GM21528 (cell line): Measurements from ENCODE around the gene FEZF2.

Experiments used
- ATAC-seq: cut with Tn5 transposase; IDR thresholded peaks from one replicate; pipeline ENCODE4 v1.9.1; 2021; ENCODE audit warnings: mild to moderate bottlenecking, moderate library complexity; ENCODE audit not compliant: unreplicated experiment, low FRiP score

Gene FEZF2

DNA sequence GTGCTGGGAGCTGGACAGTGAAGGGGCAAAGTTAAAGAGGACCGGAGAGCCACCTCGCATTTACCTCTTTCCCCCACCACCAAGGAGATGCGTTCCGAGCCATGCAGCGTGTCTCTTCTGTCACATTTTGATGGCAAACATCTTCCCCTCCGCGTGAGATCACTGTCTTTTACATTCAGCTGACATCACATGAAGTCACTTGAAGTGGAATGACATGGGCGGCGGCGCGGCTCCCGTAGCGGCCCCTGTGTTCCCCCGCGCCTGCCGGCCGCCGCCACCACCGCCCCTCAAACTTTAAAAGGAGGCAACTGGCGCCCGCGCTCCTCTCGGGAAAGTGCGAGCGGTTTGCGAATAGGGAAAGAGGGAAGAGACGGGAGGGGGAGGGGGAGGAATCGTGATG is at the start of gene FEZF2:
FEZF2 (minus strand) TSS at position 336 of the 400 bp plus-strand sequence. CDS start 682 bp downstream, outside the sequence.
- ATAC-seq = no peak

DNA sequence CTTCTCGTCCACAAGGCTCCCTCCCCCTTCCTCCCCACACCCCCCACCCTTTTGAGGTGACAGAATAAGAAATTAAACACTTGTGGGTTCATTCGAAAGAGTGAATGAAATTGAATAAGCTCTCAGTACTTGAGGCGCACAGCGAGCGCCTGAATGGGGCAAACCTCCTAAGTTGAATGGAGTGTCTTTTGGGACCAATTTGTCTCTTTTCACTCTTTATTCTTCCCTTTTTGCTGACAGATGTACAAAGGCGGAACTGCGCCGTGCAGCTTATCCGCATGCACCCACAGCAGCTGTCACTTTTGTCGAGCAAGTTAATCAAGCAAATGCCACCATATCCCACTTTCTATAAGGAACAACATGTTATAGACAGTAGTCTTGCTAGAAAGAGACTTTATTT is 47.9 kb upstream of the FEZF2 start:
- no peak for ATAC-seq

DNA sequence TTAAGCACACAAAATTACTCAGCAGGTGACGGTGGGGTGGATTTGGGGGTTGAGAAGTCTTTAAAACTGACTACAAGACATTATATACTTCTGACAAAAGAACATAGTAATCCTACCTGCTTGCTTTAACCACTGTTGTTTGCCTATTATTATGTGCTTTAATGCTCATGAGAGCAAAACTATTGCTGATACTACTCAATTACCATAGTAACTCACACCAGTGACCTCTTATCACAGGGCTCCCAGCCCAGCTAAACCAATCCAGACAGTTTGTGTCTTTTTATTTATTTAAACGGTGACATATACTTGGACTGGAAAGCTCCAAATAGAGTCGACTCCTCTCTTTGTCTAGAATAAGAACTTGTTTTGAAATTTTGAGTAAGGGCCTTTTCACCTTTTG is 42.8 kb upstream of the FEZF2 start:
- no peak for ATAC-seq

DNA sequence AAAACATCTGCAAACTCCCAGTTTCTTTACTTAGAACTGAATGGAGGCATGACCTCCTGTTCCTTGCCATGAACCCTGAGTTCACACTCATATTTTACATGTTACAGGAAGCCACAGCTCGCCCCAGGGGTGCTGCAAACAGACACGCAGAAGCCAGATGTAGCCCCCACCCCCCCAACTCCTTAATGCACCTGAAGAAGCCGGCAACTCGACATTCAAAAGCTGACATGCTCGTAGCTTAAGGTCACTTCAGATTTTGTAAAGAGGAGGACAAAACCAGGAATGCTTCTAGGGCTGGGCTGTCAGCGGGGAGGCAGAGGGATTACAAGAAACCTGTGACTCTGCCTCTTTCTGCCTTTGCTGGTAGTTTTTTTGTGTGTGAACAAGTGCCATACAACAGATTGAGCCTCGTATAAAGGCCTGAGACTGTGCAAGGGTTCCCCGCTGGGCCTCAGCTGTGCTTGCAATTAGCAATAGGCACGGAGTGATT is 42.0 kb upstream of the FEZF2 start:
- no peak for ATAC-seq

DNA sequence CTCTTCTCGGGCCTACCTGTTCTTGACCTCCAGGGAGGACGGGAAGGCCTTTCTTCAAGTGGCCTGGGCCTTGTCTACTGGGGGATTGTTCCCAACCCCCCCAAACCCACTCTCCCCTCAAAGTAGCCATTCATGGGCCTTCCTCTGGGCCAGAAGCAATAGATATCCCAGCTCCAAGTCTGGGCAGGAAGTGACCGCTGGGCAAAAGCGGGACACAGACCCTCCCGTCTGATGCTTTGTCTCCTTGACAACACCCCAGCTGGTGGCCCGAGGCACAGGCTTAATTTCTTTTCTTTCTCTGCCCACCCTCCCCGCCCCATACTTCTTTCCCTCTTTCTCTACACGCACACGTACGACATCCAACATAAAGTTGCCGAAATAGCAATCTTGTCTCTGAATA is 41.4 kb upstream of the FEZF2 start:
- ATAC-seq = no peak

DNA sequence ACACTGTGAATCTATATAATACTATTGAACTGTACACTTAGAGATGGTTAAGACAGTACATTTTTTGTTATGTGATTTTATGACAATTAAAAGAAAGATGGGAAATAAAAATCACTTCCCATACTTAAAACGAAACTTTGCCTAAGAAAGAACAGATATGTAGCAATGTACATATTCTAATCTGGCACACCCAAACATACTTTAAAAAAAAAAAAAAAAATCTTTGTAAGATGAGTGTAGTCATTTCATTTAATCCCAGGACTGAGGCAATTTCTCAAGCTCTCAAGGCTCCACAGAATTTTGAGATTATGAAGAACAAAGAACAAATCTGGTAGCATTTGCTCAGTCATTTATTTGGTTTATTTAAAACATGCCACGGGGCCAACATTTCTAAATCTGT is 40.3 kb upstream of the FEZF2 start:
- no peak for ATAC-seq

DNA sequence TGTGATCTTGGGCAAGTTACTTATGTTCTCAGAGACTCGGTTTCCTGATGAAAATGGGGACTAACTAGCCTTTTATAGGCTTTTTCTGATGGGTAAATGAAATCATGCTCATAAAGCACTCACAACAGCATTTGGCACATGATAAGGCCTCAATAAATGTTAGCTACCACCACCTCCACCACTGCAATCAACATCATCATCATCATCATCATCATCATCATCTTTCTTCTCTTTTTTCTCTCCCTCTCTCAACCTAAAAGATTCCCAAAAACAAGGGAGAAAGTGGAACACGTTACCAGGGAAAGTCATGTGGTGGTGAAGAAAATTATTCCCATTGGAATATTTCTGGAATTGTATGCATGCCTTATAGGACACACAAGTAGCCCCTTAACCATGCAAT is 33.6 kb upstream of the FEZF2 start:
- ATAC-seq = no peak

DNA sequence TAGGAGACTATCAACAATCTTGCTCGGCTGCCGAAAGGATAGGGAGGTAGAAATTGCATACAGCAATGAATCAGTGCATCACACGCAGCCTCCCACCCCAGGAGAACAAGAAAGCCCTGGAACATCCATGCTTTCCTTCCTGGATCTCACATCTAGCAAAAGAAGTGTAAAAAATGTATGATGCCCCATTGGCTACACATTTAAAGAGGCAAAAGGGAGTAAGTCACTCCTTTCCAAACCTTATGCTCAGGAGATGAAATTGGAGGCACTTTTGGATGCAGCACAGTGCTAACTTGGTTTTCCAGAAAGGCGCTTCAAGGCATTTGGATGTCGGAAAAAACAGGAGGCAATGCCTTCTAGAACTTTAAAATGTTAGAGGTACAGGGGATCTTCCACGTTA is 32.2 kb upstream of the FEZF2 start:
- ATAC-seq = no peak

DNA sequence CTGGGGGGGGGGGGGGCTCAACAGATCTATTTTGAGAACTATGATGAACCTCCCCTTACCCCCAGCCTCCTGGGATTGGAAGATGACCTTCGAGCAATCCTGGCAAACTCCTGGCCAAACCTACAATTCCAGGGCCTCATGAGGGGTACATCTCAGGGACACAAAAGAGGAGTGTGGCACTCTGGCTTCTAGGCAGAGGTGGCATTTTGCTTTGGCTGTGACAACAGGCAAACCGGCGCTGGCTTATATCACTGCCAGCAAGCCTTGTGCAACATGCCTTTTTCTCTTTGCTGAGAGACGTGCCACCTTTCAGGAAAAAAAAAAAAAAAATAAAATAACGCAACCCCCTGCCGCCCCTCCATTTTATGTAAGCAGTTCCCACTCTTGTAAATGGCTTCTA is 31.8 kb upstream of the FEZF2 start:
- no peak for ATAC-seq

DNA sequence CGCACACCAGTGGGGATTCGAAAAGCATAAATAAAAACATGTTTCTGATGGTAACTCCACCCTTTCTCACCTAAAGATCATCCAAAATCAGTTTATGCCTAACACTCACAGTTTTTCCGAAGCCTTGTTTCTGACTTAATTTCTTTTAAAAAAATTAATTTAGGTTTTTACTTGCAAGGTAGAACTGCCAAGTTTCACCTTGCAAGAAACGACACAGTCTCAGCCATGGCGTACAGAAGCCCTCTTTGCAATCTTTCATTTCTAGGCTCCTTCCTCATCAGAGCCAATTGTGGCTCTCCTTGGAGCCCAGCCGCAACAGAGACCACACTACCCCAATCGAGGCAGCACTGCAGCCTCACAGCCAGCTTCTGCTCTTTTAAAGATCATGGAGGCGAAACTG is 31.0 kb upstream of the FEZF2 start:
- ATAC-seq = no peak

DNA sequence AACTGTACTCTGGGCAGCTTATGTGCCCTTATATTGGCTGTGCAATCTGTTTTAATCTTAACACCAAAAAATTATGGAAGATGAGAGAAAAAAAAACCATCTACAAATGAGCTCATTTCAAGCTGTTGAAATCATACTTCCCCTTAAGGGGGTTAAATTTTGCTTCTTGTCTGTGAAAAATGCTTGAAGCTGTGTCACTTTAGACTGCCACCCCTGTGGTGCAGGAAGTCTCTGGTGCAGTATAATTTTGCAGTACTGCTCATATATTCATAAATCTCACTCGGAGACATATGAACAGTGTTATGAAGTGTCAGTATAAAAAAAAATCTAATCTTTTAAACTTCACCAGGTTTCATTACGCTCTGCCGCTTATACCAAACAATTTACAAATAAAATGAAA is 30.4 kb upstream of the FEZF2 start:
- no peak for ATAC-seq

DNA sequence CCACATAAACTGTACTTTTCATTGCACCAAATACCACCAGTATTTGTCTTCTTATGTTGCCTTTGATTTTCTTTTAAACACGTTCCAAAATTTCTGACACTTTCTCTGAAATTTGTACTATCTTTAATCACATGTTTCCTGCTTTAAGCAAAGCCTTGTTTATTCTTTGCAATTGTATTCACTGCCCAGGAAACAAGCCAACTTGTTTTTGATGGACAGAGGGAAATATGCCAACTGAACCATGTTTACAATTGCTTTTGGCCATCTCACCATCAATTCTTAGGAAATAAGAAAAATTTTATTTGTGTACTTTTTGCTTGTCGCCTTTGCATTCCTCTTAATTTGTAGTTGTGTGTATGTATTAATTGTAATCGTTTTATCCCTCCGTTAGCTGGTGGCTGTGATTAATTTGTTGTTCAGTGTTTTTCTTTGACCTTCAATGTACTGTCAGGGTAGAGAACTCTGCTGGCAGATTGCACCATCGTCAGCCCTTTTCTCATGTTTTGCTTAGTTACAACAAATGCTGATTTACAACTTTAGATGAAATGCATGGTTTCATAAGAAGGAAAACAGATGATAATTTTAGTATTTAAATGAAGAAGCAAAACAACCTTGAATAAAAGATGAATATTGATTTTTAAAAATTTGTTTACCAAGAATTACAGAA is 19.4 kb upstream of the FEZF2 start:
- no peak for ATAC-seq

DNA sequence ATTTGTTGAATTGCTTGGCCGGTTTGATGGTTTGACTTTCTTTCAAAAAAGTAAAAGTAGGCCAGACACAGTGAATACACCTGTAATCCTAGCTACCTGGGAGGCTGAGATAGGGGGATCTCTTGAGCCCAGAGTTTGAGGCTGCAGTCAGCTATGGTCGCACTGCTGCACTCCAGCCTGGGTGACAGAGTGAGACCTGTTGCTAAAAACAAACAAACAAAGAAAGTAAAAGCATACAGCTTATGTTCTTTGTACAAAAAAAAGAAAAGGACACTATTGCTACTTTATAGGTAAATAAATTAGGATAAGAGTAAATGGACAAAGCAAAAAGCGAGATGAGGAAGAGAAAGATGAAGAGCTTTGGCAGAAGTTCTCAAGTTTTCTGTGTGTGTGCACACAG is 13.9 kb upstream of the FEZF2 start:
- ATAC-seq = no peak

DNA sequence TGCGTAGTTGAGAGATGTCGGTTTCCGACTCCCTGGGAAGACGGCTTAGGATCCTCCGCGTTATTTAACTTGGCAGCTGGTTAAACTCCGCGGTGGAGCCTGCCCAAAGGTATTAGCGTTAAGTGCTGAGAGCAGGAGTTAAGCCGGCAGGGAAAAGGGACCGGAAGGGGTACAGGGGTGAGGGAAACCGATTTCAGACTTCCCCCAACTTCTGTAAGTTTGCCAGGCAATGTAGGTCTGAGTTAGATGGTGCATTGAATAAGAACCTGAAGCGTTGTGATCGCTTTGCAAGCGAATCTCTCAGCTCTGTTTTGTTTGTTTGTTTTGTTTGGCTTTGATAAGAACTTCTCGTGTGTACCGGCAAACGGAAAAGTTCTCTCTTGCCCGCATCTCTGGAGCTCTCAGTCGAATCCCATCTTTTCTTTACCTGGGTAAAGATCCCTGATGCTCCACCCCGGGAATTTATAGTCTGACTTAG is 6.0 kb upstream of the FEZF2 start:
- no peak for ATAC-seq

DNA sequence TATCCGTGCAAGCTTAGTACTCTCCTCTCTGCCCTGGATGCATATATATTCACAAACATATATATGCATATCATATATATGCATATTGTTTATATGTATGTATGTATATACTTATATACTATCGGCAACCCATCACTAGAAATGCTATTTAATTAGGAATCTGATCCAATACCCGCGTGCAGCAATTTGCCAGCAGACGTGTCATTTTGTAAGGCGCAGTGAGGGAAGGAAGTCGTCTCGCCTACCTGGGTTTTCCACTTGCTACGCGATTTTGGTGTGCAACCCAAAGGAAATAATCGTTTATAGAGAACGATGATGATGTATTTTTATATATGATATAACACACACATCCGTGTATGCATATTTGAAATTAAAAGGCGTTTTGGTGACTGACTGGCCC is 5.6 kb upstream of the FEZF2 start:
- no peak for ATAC-seq

DNA sequence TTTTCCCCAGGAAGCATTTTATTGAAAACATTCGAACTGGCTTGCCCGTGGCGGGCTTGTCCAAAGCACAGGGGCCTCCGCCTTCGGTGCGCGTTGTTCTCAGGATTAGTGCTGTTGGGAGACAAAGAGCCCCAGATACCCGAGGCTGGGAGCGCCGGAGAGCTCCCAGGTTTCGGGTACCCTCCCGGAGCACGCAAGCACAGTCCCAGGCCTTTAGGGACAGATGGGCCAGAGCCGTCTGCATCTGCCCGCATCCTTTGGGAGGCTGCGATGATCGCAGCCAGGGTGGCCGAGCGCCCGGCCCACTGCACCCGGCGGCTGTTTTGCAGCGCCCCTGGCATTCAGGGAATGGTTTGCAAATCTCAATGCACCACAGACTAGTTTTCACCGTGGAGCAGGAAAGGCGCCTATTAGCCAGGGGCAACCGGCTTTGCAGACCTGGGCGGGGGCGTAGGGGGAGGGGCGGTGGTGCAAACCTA is 5.0 kb upstream of the FEZF2 start:
- ATAC-seq = no peak

DNA sequence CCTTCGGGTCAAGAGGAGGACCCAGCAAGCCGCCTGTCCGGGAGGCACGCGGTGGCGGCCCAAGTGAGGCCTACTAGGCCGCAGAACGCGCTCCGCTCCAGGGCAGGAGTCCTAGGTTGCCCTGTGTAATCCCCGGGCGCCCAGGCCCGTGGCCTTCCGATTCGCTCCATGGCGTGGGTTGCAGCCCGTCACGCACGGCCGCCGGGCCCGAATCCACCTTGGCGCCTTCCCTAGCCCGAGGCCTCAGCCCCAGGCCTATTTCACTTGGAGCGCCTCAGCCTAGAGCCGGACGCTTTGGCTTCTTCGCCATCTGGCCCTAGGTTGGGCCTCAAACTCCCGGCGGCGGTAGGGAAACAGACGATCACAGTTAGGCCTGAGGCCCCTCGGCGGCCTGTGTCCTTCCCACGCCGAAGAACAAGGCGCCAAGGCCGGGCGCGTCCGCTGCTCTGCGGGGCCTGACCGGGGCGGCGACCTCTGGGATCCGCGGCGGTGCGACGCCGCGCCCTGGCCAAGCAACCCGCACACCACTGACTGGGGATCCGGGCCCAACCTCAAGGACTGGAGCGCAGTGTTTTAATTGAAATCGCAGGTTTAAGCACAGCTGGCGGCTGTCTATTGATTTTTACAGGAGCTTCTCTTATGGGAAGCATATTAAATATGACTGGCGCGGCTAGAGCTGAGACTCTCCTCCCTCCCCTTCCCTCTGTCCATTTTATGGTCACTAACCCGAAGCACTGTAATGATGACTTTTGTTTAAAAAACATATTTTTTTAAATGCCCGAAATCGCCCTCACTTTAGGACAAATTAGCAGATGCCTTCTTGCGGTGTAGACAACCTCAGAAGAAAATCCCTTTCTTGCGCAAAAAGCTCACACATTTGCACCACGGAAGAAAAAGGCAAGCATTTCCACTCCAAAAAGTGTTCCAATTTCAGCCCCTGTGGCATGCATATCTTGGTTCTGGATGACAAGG is 3.8 kb upstream of the FEZF2 start:
- no peak for ATAC-seq

DNA sequence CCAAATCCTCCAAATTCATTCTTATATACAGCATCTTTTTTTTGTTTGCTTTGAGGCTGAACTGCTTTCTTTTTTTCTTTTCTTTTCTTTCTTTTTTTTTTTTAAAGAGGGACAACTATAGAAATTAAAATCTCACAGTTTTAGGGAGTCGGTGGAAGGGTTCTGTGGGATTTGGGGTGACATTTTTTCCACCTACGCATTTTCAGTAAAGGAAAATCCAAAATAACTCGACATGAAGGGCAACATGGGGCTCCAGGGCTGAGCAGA is 3.0 kb upstream of the FEZF2 start:
- no peak for ATAC-seq

DNA sequence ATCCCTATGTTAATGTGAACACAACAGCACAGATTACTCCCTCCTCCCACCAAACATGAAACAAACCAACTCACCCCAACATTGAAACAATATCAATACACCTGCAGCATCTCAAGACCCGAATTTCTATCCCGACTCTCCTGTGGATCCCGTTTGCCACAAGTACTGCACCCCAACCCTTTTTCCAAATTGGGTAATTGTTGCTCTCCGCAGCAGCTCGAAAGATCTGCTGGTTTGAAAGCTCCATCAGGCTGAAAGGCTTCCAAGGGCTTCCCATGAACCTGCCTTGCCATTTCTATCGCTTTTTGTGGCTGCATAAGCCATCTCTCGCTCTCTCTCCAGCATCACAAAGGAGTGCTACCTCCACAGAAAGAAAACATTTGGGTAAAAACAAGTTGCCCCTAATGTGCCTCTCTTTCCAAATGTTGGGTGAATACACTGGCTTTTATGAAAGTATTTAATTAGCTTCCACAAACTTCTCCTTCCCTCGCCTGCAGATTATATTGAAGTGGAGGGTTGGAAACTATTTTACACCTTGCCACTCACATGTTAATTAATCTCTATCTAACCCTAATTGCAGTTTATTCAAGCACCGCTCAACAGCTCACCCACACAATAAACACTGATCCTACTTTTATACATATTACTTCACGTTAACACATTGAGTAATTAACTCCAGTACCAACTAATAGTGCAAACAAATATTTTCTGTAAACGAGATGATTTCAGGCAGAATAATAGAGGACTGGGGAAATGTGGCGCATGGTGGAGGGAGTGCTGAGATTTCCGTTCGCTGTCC is 2.5 kb upstream of the FEZF2 start:
- ATAC-seq = no peak

DNA sequence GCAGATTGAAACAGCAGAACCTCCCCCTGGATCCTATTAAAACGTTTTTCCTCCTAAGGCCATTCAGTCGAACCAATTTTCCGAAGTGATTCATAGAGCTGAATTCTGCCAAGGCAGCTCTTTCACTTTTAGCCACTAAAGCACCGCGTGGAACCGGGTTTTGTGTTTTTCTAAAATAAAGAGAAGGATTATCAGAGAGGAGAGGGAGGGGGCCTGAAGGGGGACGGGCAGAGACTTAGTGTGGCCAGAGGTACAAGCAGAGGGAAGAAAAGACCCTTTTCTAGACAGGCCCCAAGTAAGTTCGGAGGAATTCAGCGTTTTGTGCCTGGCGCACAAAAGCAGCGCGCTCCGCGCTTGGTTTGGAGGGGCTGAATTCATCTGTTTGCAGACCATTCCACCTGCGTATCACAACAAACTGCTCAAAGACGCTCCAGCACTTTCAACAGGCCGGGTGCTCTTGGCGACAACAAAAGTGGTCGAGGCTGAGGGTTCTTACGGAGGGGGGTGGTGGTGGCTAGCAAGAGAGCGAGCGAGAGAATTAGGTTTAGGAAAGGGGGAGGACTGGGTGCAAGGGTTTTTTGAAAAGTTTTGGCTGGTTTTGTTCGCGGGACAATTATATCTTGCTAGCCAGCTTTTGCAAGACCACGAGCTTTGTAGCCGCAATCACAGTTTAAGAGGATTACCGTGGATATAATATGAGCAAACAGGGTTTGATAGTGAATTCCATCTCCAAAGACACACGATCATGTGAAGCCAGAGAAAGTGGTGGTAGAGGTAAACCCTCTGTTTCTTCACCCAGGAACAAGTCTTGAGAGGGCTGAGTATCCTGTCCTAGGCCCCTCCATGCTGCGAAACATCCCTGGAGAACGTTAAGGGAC is 1.2 kb upstream of the FEZF2 start:
- ATAC-seq = no peak
